ENCODE data around the gene FTCD.
"Not testable (repeated sequence)": the region's sequence is repeated elsewhere in the genome, so short reads cannot be mapped to it uniquely, and the experiment has no call there.

The FTCD gene

GRCh38 chr21:46120301-46121285 is 34.8 kb downstream of the FTCD start:
- DNase-seq = no peak

GRCh38 chr21:46119637-46120271 is 35.6 kb downstream of the FTCD start:
- no peak for DNase-seq

DNA sequence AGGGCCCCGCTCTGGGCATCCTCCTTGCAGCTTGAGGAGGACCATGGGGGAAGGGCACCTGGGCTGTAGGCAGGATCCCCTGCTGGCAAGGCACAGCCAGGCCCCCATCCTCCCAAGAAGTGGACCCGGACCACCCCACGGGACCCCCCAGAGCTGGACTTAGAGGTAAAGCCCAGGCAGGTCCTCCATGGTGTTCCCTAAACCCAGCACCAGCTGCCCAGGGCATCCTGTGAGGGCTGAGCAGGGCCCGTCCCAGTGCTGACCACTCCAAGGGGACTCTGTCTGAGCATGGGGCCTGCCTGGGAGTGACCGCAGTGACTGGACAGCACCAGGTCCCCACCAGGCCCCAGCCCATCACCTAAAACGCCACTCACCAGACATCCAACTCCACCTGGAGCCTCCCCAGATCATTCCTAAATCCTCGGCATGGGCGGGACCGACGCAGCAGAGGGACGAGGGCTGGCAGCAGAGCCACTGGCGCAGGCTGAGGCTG is 36.2 kb downstream of the FTCD start:
- no peak for DNase-seq

GRCh38 chr21:46118316-46119143 is 36.8 kb downstream of the FTCD start:
- DNase-seq = no peak

DNA sequence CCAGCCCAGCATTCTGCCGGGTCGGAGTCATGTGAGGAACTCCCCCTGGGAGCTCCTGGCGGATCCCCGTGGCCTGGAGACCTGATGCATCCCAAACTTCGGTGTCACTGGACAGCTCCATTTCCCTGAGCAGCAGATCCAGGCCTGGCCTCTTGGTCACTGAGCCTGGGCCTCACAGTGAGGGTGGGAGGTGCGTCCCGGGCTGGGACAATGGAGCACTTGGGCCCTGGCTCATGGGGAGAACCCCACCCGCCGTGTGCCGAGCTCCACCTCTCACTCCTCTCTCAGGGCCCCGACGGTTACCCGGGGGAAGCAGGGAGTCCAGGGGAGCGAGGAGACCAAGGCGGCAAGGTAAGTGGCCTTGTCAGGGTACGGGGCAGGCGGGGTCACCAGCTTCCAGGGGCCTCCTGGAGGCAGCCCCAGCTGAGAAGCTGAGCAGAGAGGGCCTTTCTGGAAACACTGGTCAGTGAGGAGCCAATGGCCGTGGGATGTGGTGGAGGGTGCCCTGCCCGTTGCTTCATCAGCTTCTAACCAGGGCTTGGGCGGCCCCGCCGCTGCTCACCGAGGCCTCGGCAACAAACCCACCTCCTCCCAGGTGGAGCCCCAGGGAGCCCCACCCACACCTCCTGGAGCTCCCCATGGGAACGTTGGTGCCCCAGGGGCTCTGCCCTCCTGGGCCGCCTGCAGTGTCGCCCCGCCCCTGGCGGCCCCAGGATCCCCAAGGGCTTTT is 37.6 kb downstream of the FTCD start:
- no peak for DNase-seq

DNA sequence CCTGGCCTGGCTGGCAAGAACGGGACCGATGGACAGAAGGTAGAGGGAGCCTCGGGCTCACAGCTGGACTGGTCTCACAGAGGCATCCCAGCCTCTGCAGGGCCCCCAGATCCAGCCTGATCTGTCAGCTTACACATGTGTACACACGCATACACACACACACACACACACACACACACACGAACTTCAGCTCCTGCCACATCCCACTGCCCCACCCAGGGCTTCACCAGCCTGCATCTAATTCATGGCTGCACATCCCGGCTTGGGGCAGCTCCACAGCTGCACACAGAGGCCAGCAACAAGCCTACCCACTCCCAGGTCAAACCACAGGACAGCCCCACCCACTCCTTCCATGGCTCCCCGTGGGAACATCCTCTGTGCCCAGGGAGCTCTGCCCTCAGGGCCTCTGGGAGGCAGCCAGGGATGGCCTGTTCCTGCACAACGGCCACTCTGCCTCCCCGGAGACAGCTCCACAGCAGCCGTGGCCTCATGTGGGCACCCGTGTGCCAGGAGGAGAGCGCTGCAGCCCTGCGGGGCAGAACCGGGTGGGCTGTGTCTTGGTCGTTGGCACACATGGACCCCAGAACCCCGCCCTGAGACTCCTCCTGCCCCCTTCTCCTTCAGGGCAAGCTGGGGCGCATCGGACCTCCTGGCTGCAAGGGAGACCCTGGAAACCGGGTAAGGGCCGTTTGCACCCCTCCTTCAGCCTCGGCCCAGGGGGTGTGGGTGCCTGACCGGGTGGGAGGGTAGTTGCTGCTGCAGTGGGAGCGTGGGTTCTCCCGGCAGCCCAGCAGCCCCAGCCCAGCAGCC is 38.4 kb downstream of the FTCD start:
- no peak for DNase-seq

GRCh38 chr21:46116189-46116775 is 39.1 kb downstream of the FTCD start:
- DNase-seq = no peak

DNA sequence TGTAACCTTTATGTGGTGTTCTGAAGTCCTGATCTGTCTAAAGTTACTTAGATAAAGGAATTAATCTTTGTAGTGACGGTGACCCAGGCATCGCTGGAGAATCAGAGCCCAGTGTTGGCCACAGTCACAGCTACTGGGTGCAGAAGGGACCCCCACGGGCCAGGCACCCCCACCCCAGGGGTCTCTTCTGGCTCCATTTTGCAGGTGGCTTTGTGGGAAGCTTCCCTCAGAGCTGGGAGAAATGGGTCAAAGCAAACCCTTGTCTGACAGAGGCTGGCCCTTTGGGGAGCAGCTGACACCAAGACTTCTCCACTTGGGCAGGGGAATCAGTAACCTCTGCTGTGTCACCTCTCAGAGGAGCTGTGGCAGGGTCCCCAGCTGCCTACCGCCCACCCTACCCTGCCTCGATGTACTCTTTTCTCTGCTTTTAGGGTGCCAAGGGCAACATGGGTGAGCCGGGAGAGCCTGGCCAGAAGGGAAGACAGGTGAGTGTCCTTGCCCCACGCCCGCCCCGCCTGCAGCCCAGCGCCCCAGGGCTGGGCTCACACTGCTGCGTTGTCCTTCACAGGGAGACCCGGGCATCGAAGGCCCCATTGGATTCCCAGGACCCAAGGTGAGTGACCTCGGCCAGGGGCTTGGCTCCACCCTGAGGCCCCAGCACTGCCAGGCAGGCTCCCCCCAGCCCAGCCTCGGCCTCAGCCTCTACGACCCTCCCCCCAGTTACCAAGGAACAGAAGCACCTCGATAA is 39.8 kb downstream of the FTCD start:
- DNase-seq = no peak

DNA sequence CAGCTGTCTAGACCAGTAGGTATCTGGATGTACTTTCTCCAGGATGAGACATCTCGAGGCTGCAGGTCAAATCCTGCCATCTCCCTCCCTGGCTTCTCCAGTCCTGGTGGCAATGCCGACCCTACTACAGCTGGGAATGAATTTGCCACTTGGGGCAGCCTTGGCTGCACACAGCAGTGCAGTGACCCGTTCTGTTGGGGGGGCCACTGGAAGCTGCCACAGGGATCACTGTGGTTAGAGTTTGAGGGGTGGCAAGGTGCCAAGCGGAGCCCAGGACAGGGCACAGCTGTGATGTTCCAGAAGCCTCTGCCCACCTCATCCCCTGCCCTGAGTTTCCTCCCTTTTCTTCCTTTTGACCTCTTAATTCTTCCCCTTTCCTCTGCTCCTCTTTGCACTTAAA is 40.4 kb downstream of the FTCD start:
- DNase-seq = no peak

- no peak for DNase-seq
These were observed 41.7 kb downstream of the FTCD start for GRCh38 chr21:46113497-46114176.

DNA sequence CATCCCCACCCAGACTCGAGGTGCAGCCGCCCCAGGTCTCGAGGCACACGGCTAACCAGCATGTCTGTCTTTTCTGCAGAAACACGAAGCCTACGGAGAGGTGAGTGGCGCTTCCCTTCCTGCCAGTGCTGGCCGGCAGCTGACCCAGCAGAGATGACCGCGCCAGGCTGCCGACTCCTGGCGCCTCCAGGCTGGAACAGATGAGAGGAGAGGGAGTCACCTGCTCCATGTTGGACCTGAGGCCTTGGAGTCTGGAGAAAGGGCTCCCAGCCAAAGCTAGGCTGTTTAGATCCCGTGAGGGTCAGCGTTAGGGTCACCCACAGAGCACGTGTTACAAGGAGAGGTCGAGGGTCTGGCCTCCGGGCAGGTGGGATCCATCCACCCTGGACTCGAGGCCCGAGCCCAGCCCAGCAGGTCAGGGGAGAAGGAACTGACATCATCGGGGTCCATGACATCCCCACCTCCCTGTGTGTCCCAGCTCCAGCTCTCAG is 42.6 kb downstream of the FTCD start:
- no peak for DNase-seq

DNA sequence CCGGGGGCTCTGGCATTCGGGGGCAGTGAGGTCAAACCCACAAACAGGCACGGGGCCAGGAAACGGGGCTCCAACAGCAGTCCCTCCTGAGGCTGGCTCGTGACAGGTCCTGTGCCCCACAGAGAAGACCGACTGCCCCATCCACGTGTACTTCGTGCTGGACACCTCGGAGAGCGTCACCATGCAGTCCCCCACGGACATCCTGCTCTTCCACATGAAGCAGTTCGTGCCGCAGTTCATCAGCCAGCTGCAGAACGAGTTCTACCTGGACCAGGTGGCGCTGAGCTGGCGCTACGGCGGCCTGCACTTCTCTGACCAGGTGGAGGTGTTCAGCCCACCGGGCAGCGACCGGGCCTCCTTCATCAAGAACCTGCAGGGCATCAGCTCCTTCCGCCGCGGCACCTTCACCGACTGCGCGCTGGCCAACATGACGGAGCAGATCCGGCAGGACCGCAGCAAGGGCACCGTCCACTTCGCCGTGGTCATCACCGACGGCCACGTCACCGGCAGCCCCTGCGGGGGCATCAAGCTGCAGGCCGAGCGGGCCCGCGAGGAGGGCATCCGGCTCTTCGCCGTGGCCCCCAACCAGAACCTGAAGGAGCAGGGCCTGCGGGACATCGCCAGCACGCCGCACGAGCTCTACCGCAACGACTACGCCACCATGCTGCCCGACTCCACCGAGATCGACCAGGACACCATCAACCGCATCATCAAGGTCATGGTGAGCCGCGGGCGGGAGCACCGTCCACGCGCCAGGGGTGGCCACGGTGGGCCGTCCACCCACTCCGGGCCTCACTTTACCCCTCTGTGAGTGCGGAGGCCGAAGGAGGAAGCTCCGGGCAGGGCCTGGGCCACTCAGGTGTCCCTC is 43.3 kb downstream of the FTCD start:
- DNase-seq = no peak

- DNase-seq = no peak
These were observed 44.2 kb downstream of the FTCD start for GRCh38 chr21:46111193-46111571.

DNA sequence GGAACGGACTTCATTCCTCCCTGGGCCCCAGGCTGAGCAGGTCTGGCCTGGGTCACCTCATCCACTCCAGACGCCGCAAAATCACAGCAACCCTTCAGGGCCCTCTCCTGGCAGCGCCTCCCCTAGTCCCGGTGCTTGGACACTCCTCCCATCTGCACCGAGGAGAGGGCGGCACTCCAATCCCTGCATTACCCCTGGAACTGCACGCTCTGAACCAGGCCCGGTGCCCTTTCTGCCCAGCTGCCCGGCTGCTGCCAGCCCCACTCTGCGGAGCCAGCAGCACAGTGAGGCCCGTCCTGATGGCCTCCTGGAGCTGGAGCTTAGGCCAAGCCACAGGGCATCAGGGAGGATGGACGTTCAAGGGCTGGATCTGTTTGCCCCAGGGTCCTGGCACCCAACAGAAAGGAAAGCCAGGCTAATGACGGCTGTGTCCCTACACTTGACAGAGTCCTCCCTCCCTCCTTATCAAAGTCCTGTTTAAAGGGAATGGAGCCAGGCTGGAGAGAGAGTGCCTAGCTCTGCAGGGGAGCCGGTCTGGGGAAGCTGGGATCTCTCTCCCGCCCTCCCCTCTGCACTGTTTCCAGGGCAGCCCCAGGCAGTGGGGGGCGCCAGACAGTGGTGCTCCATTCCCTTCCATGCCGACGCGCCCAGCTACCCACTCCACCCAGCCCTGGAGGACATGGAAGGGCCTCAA is 44.7 kb downstream of the FTCD start:
- no peak for DNase-seq

- DNase-seq = no peak
These were observed 45.8 kb downstream of the FTCD start for GRCh38 chr21:46109313-46110221.

DNA sequence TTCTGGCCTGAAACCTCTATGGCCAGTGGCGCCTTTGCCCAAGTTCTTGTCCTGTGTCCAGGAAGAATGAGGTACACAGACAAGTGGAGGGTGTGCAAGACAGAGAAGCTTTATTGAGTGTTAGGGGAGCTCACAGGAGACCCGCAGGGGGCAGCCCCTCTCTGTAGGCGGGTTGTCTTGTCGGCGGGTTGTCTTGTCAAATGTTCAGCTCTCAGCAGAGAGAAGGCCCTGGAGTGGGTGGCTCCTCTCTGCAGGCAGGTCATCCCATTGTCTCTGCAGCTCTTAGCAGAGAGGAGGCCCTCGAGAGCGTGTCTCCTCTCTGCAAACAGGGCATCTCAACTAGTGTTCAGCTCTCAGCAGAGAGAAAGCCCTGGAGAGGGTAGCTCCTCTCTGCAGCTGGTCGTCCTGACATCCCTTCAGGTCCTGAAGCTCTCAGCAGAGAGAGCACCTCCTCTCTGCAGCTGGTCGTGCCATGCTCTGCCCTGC is 46.5 kb downstream of the FTCD start:
- DNase-seq = no peak

- DNase-seq = not testable (repeated sequence)
These were observed 48.0 kb downstream of the FTCD start for GRCh38 chr21:46107376-46107775.

Data from NCI-H1092 treated with DMSO at 0.1 percent for 48 hours (cell line).